Ishikawa (cell line): ENCODE data around the gene RASA3.

Source experiments
- CREB1 ChIP-seq: IDR thresholded peaks from 2 replicates; pipeline ENCODE4 v1.6.1; 2012; ENCODE audit warnings: low read depth
- EP300 ChIP-seq: IDR thresholded peaks from 2 replicates; pipeline ENCODE4 v1.6.1; 2012; ENCODE audit warnings: borderline replicate concordance
- FOXM1 ChIP-seq: IDR thresholded peaks from 2 replicates; pipeline ENCODE4 v1.6.1; 2012; ENCODE audit warnings: low read depth, borderline replicate concordance
- NFIC ChIP-seq: IDR thresholded peaks from 2 replicates; pipeline ENCODE4 v1.6.1; 2012
- TCF12 ChIP-seq: IDR thresholded peaks from 2 replicates; pipeline ENCODE4 v1.6.1; 2012; ENCODE audit warnings: low read depth
- YY1 ChIP-seq: IDR thresholded peaks from 2 replicates; pipeline ENCODE4 v1.6.1; 2012; ENCODE audit warnings: low read depth
- TF ChIP-seq, protein P1 (sequence below): IDR thresholded peaks from 2 replicates; pipeline ENCODE4 v1.6.1; 2012
- TF ChIP-seq, protein P2 (sequence below): IDR thresholded peaks from 2 replicates; pipeline ENCODE4 v1.6.1; 2012

DNA sequence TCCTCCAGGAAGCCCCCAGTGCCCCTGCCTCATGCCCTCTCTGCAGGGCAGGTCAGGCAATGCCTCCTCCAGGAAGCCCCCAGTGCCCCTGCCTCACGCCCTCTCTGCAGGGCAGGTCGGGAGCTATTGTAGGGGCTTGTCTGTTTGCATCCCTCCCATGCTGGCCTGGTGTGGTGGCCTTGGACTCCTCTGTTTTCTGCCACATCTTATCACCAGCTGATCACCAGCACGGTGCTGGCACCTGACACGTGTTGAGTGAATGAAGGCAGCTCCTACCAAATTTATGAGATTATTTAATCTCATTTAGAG is 107.1 kb downstream of the RASA3 start:
- no peak for TF ChIP-seq TCF12
- TF ChIP-seq, protein P1, sequence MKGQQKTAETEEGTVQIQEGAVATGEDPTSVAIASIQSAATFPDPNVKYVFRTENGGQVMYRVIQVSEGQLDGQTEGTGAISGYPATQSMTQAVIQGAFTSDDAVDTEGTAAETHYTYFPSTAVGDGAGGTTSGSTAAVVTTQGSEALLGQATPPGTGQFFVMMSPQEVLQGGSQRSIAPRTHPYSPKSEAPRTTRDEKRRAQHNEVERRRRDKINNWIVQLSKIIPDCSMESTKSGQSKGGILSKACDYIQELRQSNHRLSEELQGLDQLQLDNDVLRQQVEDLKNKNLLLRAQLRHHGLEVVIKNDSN, result no peak
- TF ChIP-seq YY1, result no peak
- TF ChIP-seq, protein P2, sequence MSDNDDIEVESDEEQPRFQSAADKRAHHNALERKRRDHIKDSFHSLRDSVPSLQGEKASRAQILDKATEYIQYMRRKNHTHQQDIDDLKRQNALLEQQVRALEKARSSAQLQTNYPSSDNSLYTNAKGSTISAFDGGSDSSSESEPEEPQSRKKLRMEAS, result no peak
- no peak for TF ChIP-seq EP300
- TF ChIP-seq FOXM1, result no peak
- no peak for TF ChIP-seq CREB1
- no peak for TF ChIP-seq NFIC
